ENCODE results near the gene TEX19.
"Not testable (repeated sequence)": the region's sequence is repeated elsewhere in the genome, so short reads cannot be mapped to it uniquely, and the experiment has no call there.

Gene TEX19

DNA sequence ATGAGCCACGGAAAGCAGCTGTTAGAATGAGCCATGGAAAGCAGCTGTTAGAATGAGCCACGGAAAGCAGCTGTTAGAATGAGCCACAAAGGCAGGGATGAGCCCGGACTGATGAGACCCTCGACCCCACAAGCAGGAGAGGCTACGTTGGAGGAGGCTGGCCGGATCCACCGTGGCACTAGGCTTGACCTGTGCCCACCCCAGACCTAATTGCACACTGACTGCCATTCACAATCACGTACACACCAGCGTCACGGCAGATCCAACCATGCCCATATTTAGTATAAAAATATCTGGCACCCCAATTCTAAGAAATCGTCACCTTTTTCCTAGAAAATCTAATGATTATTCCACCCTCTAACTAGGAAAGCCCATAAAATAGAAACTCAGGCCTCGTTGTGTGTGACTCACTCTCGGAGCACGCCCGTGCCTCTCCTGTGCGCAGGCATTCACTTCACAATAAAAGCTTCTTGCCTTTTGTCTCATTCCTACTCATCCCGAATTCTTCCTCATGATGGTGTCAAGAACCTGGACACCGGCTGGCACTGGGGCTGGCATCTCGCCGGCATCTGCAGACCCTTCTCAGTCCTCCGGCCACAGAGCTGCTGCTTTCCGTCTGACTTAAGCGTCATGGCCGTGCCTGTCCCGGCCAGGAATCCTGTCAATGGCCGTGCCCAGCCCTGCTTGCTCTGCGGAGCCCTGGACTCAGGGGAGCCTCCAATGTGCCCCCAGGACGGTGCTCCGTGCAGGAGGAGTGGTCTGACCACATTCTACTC, 20.0 kb upstream of the TEX19 start:
- no peak for DNase-seq (ENCODE audit: low spot score)

DNA sequence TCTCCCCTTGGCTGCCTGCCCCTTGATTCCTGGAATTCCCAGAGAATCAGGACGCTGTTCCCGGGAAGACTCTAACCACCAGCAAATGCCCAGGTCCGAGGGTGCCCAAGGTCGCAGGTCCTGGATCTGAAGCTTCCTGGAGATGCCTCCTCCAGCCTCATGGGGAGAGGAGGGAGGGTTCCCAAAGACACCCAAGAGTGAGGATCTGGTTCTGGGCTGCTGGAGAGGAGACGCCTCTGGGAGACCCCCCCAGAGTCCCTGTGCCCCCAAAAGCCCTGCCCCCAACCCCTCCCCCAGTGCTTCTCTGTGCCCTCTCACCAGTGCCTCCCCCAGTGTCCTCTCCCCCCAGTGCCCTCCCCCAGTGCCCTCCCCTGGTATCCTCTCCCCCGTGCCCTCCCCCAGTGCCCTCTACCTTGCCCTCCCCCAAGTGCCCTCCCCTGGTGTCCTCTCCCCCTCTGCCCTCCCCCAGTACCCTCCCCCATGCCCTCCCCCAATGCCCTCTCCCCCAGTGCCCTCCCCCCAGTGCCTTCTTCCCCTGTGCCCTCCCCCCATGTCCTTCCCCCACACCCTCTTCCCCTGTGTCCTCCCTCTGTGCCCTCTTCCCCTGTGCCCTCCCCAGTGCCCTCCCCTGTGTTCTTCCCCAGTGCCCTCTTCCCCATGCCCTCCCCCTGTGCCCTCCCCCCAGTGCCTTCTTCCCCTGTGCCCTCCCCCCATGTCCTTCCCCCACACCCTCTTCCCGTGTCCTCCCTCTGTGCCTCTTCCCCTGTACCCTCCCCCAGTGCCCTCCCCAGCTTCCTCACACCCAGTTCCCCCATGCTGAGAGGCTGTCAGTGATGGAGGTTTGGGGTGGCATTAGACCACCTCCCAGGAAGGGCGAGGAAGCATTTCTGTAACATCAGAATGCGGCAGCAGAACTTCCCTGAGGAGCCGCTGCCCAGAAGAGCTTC, 19.1 kb upstream of the TEX19 start:
- DNase-seq (ENCODE audit: low spot score) = no peak

DNA sequence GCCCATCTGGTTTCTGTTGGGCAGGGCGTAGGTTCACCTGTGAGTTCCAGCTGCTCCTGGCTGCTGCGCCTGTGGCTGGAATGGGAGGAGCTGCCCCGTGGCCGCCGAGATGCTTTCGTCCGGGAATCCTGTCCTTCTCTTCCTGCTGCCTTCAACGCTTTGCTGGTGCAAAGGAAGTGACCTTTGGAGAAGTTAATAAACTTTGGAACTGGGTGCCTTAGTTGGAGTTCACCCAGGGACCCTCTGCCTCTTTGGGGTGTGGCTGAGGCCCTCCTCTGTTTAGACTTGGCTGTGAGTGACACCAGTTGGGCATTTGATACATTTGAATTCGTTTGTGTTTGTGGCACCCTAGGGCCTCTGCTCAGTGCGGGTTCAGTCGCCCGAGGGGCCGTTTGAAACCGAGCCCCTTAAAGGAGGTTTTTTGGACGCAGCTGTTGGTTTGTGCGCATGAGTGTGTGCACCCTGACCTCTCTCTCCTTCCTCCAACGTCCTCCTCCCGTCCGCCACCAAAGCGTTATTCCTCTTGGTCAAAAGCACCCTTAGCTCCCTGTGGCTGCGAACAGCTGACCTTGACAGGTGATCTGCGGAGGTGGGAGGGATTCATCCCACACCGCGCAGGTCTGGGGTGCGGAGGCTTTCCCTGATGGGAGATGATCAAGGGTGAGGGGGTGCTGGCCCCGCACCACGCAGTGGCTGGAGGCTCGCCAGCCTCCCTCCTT, 16.5 kb upstream of the TEX19 start:
- DNase-seq (ENCODE audit: low spot score) = no peak

DNA sequence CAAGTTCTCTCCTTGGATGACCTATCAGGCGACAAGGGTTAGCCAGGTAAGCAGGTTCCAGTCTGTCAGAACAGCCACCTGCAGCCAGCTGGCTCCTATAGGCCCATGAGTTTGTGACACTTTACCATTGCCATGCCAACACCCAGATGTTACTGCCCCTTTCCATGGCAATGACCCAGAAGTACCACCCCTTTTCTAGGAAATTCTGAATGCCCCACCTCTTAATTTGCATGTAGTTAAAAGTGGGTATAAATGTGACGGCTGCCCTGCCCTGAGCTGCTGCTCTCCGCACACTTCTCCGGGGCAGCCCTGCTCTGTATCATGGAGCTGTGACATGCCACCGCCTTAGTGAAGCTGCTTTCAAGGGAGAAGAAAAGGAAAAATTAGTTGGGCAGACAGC, 15.5 kb upstream of the TEX19 start:
- DNase-seq (ENCODE audit: low spot score) = no peak

DNA sequence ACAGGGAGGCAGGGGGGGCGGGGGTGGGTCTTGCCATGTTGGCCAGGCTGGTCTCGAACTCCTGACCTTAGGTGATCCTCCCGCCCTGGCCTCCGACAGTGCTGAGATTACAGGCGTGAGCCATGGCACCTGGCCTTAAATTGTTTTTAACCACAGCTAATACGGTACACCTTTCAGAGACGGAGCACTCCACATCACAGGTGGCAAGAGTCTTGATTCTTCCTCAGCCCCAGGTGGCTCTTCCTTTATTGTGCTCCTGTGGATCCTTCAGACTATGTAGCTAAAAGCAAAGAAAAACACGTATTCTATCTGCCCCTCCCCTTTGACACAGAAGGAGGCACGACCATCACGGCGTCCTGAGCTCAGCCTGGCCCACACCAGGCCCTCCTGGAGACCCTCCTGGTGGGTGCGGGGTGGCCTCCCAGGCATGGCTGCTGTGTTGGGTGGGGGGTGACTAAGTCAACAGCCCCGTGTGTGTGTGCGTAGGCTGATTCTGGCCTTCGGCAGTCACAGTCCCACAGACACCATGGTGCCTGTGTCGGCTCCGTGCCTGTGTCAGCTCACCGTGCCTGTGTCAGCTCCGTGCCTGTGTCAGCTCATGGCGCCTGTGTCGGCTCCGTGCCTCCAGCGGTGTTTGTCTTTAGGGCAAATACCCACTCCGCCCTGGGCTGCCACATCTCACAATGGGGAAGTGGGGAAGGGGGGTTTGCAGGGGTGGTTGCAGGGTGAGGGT, 14.7 kb upstream of the TEX19 start:
- DNase-seq (ENCODE audit: low spot score) = no peak

DNA sequence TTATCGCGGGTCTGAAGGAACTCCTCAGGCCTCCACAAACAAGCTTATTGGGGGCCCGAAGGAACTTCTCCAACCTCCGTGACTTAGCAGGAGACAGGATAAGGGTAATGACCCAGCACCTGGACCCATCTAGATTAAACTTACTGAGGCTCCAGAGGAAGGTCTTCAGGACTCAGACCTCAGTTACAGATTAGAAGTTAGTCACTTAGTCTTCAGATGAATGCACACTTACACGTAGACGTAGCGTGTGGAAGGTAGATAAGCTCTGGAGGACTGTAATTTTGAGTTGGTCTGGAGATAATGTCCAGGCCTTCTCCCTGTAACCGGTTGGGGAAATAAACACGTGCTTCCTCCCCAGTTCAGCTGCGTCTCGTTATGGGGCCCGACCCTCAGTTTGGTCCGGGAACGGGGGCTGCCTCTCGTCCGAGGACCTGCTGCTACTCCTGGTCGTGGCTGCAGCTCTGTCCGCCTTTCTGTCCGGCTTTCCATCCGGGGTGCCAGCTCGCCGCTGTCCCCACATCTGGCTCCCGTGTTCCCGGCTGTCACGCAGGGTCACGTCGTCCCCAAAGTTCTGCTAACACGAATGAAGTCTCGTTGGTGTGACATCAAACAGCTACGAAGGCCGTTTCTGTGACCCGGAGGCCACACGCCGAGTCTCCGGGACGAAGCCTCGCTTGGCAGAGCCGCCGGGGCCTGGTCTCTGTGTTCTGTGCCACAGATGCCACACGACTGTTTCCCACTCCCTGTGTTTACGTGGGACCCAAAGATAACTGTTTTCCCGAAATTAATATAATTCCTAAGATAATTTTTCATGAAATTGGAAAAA, 13.7 kb upstream of the TEX19 start:
- DNase-seq (ENCODE audit: low spot score) = no peak

DNA sequence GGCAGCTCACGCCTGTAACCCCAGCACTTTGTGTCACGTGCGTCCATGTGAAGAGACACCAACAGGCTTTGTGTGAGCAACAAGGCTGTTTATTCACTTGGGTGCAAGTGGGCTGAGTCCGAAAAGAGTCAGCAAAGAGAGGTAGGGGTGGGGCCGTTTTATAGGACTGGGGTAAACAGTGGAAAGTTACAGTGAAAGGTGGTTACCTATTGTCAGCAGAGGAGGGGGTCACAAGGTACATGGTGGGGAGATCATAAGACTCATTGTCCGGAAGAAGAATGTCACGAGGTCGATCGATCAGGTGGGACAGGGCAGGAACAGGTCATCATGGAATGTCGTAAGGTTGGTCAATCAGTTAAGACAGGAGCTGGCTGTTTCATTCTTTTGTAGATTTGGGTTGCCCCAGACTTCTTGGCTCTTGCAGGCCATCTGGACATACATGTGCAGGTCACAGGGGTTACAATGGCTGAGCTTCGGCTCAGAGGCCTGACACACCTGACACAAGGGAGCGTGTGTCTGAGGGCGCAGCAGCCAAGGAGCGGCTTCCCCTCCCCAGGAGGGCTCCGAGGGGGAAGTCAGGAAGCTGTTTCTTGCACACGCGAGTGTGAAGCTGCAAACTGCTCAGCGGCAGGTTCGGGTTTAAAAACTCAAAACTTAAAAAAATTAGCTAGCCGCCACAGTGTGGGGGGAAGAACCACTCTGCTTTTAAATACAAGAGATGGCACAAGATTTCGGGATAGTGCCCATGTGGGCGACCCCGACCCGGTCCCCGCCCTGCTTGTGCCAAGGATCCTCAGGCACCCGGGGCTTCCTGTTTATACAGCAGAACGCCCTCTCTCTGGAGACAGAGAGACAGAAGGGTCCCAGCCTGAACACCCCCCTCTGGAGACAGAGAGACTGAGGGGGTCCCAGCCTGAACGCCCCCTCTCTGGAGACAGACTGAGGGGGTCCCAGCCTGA, 12.4 kb upstream of the TEX19 start:
- DNase-seq (ENCODE audit: low spot score) = peak; percentile 79

DNA sequence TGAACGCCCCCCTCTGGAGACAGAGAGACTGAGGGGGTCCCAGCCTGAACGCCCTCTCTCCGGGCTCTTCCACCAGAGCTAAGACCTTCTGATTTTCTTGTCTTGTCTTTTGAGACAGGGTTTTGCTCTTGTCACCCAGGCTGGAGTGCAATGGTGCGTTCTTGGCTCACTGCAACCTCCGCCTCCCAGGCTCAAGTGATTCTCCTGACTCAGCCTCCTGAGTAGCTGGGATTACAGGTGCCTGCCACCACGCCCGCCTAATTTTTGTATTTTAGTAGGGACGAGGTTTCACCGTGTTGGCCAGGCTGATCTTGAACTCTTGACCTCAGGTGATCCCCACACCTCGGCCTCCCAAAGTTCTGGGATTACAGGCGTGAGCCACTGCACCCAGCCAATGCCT, 11.1 kb upstream of the TEX19 start:
- not testable (repeated sequence) for DNase-seq (ENCODE audit: low spot score)

DNA sequence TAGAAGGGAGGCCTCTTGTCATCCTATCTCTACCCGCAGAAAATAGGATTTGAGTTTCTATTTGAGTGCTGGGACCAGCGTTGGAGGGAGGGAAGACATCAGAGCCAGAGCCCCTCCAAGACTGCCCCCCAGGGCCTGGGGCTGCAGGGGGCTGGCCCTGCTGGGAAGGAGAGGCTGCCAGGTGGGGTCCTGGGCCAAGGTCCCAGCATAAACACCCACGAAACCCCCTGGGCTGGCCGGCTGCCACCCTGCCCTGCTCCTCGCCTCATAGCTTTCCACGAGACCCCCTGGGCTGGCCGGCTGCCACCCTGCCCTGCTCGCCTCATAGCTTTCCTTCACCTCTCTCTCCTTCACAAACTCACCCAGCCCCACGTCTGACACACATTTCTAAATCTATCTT, 10.6 kb upstream of the TEX19 start:
- DNase-seq (ENCODE audit: low spot score) = no peak

DNA sequence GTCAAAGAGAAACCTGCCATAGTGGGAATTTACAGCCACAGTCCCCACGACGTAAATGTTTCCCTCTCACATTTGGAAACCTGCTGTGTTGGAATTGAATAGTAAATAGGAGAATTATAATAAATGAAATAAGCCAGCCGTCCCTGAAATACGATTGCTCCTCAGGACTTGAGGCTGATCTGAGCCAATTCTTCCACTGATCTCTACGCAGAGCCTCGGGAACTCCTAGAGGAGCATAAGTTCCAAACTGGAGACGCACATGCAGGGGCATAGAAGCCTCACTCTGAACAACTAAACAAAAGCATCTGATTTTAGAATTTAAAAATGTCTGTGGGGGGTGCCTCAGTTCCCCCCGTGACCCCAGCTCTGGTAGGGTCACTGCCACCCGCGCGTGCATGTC, 10.2 kb upstream of the TEX19 start:
- DNase-seq (ENCODE audit: low spot score) = no peak

DNA sequence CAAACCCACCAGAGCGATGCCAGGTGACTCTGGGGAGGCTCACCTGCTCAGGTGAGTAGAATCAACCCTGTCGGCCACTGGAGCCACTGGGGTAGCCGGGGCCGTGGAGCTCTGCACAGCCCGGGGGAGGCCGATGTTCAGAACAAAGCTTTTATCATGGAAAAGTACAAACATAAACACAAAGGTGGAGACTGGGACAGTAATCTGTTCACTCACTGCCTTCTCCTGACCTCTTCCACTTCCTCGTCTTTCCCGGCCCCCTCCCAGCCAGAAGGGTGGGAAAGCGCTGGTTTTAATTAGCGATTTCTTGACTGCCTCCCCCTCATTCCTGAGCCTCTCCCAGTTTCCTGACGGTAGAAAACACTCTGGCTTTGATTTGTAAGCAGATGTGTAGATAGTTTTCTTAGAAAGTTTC, 9.8 kb upstream of the TEX19 start:
- DNase-seq (ENCODE audit: low spot score) = peak; percentile 58

DNA sequence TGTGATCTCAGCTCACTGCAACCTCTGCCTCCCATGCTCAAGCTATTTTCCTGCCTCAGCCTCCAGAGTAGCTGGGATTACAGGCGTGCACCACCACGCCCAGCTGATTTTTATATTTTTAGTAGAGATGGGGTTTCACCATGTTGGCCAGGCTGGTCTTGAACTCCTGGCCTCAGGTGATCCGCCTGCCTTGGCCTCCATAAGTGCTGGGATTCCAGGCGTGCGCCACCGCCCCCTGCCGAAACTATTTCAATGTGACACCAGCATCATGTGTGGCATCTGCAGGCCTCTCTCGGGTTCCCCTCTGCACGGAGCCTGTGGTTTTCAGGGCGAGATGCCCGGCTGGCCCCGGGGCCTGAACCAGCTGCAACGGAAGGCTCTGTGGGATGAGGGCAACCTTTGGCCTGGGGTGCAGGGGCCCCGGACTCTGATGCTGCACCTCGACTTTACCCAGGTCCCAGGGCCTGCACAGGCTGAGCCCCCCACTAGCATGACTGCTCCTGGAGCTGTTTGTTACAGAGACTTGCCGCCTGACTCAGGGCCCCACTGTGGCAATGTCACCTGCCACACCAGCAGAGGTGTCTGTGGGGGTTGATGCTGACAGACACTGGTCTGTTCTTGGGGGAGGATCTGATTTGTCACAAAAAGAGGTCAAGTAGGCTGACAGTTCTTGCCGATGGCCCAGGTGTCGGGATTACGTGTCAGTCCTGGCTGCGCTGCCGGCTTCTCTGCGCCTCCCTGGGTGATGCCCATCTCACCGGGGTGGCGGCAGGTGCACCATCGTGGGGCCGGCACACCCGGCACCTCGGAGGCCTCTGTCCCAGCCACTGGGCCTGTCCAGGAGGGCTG, 8.6 kb upstream of the TEX19 start:
- DNase-seq (ENCODE audit: low spot score) = no peak

DNA sequence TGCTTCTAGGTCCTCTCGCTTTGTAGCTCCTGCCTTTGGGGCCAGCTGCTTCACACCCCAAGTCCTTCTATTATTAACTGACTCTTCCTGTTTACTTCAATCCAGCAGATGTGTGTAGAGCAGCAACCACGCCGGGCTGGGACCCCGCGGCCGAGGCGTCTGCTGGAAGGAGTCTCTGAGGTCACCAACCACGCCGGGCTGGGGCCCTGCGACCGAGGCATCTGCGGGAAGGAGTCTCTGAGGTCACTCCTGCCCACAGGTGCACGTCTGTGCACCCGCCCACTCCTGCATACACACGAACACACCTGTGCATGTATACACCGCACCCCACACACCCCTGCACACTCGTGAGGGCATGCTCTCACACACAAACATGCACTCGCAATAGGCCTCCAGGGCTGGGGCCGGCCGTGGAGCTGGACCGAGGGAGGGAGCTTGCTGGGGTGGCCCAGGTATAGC, 7.8 kb upstream of the TEX19 start:
- DNase-seq (ENCODE audit: low spot score) = no peak

DNA sequence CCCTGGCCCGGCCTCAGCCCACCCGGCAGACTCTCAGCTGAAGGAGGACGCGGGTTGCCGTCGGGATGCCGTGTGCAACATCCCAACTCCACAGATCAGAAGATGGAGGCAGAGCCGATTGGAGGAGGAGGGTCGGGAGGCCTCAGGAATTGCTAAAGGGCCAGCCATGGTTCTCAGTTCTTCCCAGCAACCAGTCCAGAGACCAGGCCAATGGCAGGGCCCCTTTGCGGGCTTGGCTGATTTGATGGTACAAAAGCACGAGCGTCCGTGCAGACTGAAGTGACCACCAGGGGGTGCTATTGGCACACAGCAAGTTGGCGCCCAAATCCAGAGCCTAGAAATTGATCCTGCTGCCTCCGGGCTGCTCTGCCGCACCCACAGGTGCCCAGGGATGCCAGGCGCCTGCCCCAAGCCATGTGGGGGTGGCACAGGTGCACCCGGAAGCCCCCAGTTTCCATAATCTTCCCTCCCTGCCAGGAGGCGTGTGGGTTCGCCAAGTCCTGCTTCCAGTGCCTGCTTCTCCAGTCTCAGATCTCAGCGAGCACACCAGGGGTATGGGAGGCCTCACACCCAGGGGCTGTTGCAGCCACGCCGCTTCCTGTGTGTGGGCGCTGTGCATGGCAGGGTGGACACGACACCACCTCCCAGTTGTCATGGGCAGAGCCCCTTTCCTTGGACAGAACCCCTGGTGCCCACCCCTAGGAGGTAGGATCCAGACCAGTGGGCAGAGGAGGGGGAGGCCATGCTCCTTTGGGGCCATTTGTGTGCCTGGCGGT, 7.1 kb upstream of the TEX19 start:
- peak; percentile 84 for DNase-seq (ENCODE audit: low spot score)

DNA sequence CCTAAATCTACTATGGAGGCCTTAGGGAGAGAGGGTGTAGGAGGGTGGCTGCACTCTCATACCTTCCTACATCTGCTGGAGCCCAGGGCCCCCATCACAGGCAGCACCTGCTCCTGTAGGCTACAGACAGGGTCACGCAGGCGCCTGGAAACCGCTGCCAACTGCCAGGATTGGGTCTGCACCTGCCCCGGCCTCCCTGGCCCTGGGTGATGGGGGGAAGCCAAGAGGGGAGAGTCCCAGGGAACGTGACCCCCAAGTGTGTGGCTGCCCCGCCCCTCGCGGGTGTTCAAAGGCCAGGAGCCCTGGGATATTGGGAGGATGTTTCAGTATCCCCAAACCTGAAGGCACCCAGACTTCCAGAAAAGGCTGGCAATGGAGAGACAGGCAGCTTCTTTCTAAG, 5.6 kb upstream of the TEX19 start:
- DNase-seq (ENCODE audit: low spot score) = no peak

DNA sequence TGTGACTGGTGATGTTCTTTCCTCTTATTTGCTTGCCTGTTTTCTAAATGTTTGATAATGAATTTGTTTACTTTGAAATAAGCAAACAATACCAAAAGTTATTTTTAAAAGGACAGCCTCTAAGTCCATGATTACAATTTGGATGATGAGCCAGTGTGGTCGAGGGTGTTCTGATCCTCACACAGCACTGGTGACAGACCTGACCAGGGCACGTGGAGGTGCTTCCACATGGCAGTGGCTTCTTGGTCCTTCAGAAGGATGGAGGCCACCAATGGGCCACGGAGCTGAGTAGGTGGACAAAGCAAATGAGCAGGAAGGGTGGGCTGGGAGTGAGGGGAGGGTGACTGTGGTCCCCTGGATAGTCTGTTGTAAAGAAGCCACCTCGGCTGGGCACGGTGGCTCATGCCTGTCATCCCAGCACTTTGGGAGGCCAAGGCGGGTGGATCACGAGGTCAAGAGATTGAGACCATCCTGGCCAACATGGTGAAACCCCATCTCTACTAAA, 4.2 kb upstream of the TEX19 start:
- no peak for DNase-seq (ENCODE audit: low spot score)

DNA sequence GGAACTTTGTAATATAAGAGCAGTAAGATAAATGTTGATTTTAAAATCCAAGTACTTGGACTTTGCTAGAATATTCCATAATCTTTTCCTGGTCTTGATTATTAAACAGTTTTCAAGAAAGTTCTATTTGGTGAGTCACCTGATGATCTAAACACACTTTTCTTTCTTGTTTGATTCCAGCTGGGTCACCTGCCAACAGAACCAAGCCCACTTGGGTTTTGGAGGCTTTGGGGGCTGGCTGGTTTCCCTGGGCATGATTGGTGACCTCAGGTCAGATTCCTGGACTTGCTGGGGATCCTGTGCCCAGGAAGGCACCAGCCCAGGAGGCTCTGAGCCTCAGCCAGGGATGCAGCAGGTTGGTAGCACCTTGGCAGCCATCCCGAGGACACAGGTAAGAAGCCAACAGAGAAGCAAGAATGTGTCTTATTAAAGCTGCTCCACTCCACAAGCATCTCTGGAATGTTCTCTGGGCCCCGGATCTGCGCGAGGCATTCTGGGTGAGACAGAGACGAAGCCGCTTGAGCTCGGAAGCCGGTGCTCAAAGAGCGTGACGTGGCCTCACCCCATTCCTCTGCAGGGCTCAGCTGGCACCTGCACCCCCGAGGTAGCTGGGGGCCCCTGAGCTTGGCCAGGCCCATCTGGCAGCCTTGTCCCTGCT, 3.1 kb upstream of the TEX19 start:
- no peak for DNase-seq (ENCODE audit: low spot score)

All from HuH-7 (cell line).